ENCODE measurements around the gene KRTAP5-9.

KRTAP5-9 gene

GRCh38 chr11:71502871-71503435 is 45.3 kb upstream of the KRTAP5-9 start:
- DNase-seq (ENCODE audit: low read depth) = no peak
- no peak overlapping the region for H3K4me3 ChIP-seq (ENCODE audit: low read depth, low read length)
- TF ChIP-seq CTCF (conservative IDR thresholded peaks at IDR 0.05; ENCODE audit: low read depth, low read length) = no peak

- H3K4me3 ChIP-seq (ENCODE audit: low read depth, low read length) = no peak overlapping the region
- no peak for DNase-seq (ENCODE audit: low read depth)
- no peak for TF ChIP-seq CTCF (conservative IDR thresholded peaks at IDR 0.05; ENCODE audit: low read depth, low read length)
Measured at GRCh38 chr11:71504531-71504930, 43.7 kb upstream of the KRTAP5-9 start.

GRCh38 chr11:71505001-71505400 is 43.2 kb upstream of the KRTAP5-9 start:
- TF ChIP-seq CTCF (conservative IDR thresholded peaks at IDR 0.05; ENCODE audit: low read depth, low read length) = no peak
- DNase-seq (ENCODE audit: low read depth) = no peak

DNA sequence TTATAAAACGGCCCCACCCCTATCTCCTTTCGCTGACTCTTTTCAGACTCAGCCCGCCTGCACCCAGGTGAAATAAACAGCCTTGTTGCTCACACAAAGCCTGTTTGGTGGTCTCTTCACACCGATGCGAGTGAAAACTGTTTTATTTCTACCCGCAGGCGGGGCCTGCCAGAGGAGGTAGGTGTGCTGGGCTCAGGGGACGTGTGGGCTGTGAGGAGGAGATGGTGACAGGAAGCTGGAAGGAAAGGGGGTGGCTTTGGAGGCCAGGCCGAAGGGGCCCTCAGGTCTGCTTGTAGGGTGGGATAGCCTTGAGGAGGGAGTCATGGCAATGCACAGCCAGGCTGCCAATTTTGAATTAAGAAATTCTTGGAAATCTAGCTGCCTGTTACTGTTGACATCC is 42.4 kb upstream of the KRTAP5-9 start:
- no peak for TF ChIP-seq CTCF (conservative IDR thresholded peaks at IDR 0.05; ENCODE audit: low read depth, low read length)
- H3K4me3 ChIP-seq (ENCODE audit: low read depth, low read length) = no peak overlapping the region
- no peak for DNase-seq (ENCODE audit: low read depth)

More at GRCh38 chr11:71505001-71505400, 43.2 kb upstream of the KRTAP5-9 start:
- H3K4me3 ChIP-seq (ENCODE audit: low read depth, low read length) = no peak overlapping the region

GRCh38 chr11:71507102-71507501 is 41.1 kb upstream of the KRTAP5-9 start:
- DNase-seq (ENCODE audit: low read depth) = no peak

DNA sequence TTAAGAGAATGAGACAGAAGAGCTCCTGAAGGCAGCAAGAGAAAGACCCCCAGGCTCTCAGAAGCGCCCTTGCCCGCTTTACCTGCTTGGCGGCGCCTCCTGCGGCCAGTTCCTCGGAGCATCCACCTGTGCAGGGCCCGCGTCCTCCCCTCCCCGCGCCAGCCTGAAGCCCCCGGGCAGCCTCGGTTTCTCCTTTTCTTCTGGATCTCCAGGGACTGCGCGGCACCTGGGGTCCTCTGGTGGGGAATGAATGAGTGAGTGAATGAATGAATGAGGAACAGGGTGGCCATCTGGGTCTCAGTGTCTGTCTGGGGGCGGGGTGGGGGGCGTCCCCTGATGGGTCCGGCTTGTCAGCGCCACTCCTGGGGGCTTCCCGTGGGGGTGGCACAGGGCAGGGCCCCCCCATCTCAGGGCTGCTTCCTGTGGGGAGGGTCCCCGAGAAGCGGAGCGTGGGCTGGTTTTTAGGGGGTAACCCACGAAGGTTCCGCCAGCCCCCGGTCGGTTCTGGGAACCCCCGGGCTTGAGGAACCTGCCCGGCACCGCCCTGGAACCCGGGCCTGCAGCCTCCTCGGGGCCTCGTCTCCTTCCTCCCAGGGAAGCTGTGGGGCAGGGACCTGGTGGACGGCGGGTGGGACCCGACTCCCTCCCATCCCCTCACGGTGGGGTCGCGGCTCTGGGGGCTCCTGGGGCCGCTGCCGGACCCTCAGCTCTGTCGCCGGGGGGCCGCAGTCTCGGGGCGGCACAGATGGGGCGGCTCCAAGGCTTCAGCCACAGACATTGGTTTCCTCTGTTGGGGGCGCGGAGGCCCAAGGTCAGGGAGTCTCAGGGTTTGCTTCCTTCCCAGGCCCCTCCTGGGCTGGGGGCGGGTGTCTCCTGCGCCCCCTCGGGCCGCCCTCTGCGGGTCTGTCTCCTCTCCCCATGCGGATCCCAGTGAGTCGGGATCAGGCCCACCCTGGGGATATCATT is 29.4 kb upstream of the KRTAP5-9 start:
- no peak overlapping the region for H3K4me3 ChIP-seq (ENCODE audit: low read depth, low read length)

More at GRCh38 chr11:71507102-71507501, 41.1 kb upstream of the KRTAP5-9 start:
- H3K4me3 ChIP-seq (ENCODE audit: low read depth, low read length) = no peak overlapping the region
- no peak for TF ChIP-seq CTCF (conservative IDR thresholded peaks at IDR 0.05; ENCODE audit: low read depth, low read length)

More for the DNA sequence above, 29.4 kb upstream of the KRTAP5-9 start:
- DNase-seq (ENCODE audit: low read depth) = no peak
- no peak for TF ChIP-seq CTCF (conservative IDR thresholded peaks at IDR 0.05; ENCODE audit: low read depth, low read length)

All from choroid plexus epithelial cell (primary cell).